ENCODE data around the gene DNAJC5.

The DNAJC5 gene

GRCh38 chr20:63942969-63943807 is 48.3 kb downstream of the DNAJC5 start:
- H3F3A ChIP-seq (ENCODE audit: insufficient read depth): no peaks in the 10 kb centered on the region
- no peaks in the 10 kb centered on the region for H3K79me2 ChIP-seq (ENCODE audit: insufficient read depth, low read length)
- no peak overlapping the region for H3K27ac ChIP-seq (ENCODE audit: low read depth, low read length)
- no peak overlapping the region for H3K4me2 ChIP-seq (ENCODE audit: low read depth, low read length, poor library complexity, severe bottlenecking)
- TF ChIP-seq EZH2phosphoT487 (conservative IDR thresholded peaks at IDR 0.05; ENCODE audit: low read length) (no peak), CTCF (IDR thresholded peaks at IDR 0.05; ENCODE audit: insufficient read depth, low read length, poor library complexity, severe bottlenecking) (no peak)
- H2AFZ ChIP-seq (ENCODE audit: low read depth, low read length, severe bottlenecking): no peak overlapping the region
- no peaks in the 10 kb centered on the region for H3K27me3 ChIP-seq (ENCODE audit: low read length)
- no peaks in the 10 kb centered on the region for H3K36me3 ChIP-seq (ENCODE audit: low read length)
- H3K9me2 ChIP-seq (replicated peaks; ENCODE audit: insufficient read depth, low read length): no peaks in the 10 kb centered on the region
- H4K20me1 ChIP-seq (ENCODE audit: low read depth, low read length): no peaks in the 10 kb centered on the region
- no peak overlapping the region for H3K9ac ChIP-seq (ENCODE audit: low read length)
- H3K4me3 ChIP-seq (ENCODE audit: insufficient read depth, low read length, poor library complexity, severe bottlenecking): no peak overlapping the region
- H3K9me3 ChIP-seq (ENCODE audit: insufficient read depth, low read length): no peaks in the 10 kb centered on the region

GRCh38 chr20:63943808-63944077 is 48.8 kb downstream of the DNAJC5 start:
- Histone ChIP-seq H3K9me3 (ENCODE audit: insufficient read depth, low read length) (no peaks in the 10 kb centered on the region), H3K79me2 (ENCODE audit: insufficient read depth, low read length) (no peaks in the 10 kb centered on the region), H2AFZ (ENCODE audit: low read depth, low read length, severe bottlenecking) (no peak overlapping the region), H3K9me2 (replicated peaks; ENCODE audit: insufficient read depth, low read length) (no peaks in the 10 kb centered on the region), H3K36me3 (ENCODE audit: low read length) (no peaks in the 10 kb centered on the region), H3K27me3 (ENCODE audit: low read length) (no peaks in the 10 kb centered on the region), H3K4me3 (ENCODE audit: insufficient read depth, low read length, poor library complexity, severe bottlenecking) (no peak overlapping the region), H4K20me1 (ENCODE audit: low read depth, low read length) (no peaks in the 10 kb centered on the region), H3F3A (ENCODE audit: insufficient read depth) (peaks cover 2% of the 10 kb centered on the region; the same call in 1 of the 2 replicates), H3K9ac (ENCODE audit: low read length) (no peak overlapping the region), H3K4me2 (ENCODE audit: low read depth, low read length, poor library complexity, severe bottlenecking) (no peak overlapping the region), H3K27ac (ENCODE audit: low read depth, low read length) (no peak overlapping the region)
- TF ChIP-seq CTCF (IDR thresholded peaks at IDR 0.05; ENCODE audit: insufficient read depth, low read length, poor library complexity, severe bottlenecking) (no peak), EZH2phosphoT487 (conservative IDR thresholded peaks at IDR 0.05; ENCODE audit: low read length) (no peak)

- no peaks in the 10 kb centered on the region for H3K27me3 ChIP-seq (ENCODE audit: low read length)
- H3K9ac ChIP-seq (ENCODE audit: low read length): no peak overlapping the region
- H3K27ac ChIP-seq (ENCODE audit: low read depth, low read length): no peak overlapping the region
- no peaks in the 10 kb centered on the region for H3K9me2 ChIP-seq (replicated peaks; ENCODE audit: insufficient read depth, low read length)
- no peaks in the 10 kb centered on the region for H4K20me1 ChIP-seq (ENCODE audit: low read depth, low read length)
- no peaks in the 10 kb centered on the region for H3K9me3 ChIP-seq (ENCODE audit: insufficient read depth, low read length)
- no peak overlapping the region for H2AFZ ChIP-seq (ENCODE audit: low read depth, low read length, severe bottlenecking)
- peaks cover 8% of the 10 kb centered on the region for H3F3A ChIP-seq (ENCODE audit: insufficient read depth)
- no peaks in the 10 kb centered on the region for H3K36me3 ChIP-seq (ENCODE audit: low read length)
- no peak overlapping the region for H3K4me3 ChIP-seq (ENCODE audit: insufficient read depth, low read length, poor library complexity, severe bottlenecking)
- no peak for TF ChIP-seq EZH2phosphoT487 (conservative IDR thresholded peaks at IDR 0.05; ENCODE audit: low read length)
- no peak for TF ChIP-seq CTCF (IDR thresholded peaks at IDR 0.05; ENCODE audit: insufficient read depth, low read length, poor library complexity, severe bottlenecking)
- H3K79me2 ChIP-seq (ENCODE audit: insufficient read depth, low read length): no peaks in the 10 kb centered on the region
- no peak overlapping the region for H3K4me2 ChIP-seq (ENCODE audit: low read depth, low read length, poor library complexity, severe bottlenecking)
These were observed 49.4 kb downstream of the DNAJC5 start for GRCh38 chr20:63944078-63944941.

Measured in SU-DHL-6 (cell line).